ENCODE measurements around the gene COMMD4. TPM values are rescaled to one million over a fixed set of nuclear protein-coding genes. Genes with fewer than 3 reads are reported as not detected.

Gene COMMD4
- total and polyA plus RNA-seq, 2 donors from 2014 or later: 67.6 to 162 TPM

DNA sequence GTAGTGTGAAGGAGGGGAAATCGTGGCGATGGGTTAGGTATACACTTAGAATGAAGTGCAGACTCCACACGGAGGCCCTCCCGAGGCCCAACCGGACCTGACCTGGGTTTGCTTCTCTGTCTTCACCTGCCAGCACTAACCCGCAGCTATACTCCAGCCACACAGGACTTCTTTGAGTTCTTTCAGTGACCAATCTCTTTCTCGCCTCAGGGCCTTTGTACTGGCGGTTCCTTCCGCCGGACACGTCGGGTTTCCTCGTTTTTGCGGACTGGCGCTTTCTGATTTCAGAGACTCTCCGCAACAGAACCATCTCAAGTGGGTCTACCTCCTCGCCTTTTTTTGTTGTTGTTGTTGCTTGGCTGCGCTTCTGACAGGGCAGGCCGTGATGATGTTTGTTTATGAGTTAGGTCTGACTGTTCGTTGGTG, 10.9 kb downstream of the COMMD4 start, which contains the start of gene NEIL1:
Gene NEIL1 (plus strand): TSS at position 244 of the 426 bp plus-strand sequence. CDS start 1,867 bp downstream, outside the sequence.
- Histone ChIP-seq H3K36me3 (ENCODE audit: control insufficient read depth in 2 of 3, insufficient read depth in 3 of 3, low read length in 3 of 3) (no peaks in the 10 kb centered on the region), H3K9me3 (ENCODE audit: control insufficient read depth in 2 of 3, insufficient read depth in 1 of 3, low read length in 3 of 3) (no peaks in the 10 kb centered on the region), H3K4me1 (ENCODE audit: control insufficient read depth in 2 of 3, insufficient read depth in 2 of 3, low read depth in 1 of 3, low read length in 3 of 3) (peaks cover 0 to 12% (median 0%) of the 10 kb centered on the region in 3 donors), H3K9ac (ENCODE audit: low read length in 3 of 3) (peak within 1 kb of the TSS; percentile 10 to 94 (median 84)), H3K4me3 (ENCODE audit: low read length in 3 of 3) (peak within 1 kb of the TSS; percentile 59 to 96 (median 96)), H3K27ac (ENCODE audit: low read depth in 2 of 2, low read length in 2 of 2) (peak within 1 kb of the TSS; percentile 37 to 51), H3K27me3 (ENCODE audit: control insufficient read depth, insufficient read depth, low read length) (no peaks in the 10 kb centered on the region)
- TF ChIP-seq, protein P1, sequence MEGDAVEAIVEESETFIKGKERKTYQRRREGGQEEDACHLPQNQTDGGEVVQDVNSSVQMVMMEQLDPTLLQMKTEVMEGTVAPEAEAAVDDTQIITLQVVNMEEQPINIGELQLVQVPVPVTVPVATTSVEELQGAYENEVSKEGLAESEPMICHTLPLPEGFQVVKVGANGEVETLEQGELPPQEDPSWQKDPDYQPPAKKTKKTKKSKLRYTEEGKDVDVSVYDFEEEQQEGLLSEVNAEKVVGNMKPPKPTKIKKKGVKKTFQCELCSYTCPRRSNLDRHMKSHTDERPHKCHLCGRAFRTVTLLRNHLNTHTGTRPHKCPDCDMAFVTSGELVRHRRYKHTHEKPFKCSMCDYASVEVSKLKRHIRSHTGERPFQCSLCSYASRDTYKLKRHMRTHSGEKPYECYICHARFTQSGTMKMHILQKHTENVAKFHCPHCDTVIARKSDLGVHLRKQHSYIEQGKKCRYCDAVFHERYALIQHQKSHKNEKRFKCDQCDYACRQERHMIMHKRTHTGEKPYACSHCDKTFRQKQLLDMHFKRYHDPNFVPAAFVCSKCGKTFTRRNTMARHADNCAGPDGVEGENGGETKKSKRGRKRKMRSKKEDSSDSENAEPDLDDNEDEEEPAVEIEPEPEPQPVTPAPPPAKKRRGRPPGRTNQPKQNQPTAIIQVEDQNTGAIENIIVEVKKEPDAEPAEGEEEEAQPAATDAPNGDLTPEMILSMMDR (IDR thresholded peaks at IDR 0.05; ENCODE audit: borderline replicate concordance, extremely low read depth, insufficient read depth): no peak
- FAIRE-seq (no peak), DNase-seq (peak in 3 of 5 donors; percentile 37 to 73 (median 44))
- intact Hi-C loops (cut with DNase I): no loop called here

DNA sequence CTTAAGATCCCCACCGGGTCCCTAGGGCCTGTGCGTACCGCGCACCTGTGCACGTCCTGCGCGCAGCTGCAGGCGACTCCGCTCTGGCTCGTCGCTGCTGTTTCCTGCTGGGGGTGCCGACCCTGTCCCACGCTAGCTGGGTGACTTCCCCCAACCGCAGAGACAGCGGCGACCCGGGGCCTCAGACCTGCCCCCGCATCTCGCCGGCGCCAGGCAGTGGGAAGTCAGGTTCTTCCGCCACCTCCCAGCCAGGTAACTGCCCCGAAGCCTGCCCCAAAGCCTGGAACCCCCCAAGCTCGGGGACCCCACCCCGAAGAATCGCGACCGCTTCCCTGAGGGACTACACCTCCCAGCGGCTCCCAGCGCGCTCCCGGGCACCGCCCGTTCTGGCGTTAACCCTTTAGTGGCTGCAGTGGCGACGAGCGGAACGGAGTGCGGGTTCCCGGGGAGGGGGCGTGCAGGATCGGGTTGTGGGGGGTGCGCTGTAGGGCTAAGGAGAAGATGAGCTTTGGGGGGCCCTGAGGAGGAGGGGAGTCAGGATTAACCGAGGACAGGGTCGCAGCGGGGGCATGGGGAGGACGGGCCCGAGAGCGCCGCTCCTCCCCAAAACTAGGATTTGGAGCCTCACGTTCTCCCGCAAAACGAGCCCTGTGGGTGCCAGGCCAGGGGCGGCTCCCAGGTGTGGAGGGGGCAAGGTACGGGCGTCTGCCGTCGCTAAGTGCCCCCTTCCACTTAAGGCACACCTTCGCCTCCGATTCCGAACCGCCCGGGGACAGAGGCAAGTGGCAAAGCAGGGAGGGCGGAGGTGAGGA, 11.6 kb downstream of the COMMD4 start:
- H3K36me3 ChIP-seq (ENCODE audit: control insufficient read depth in 2 of 3, insufficient read depth in 3 of 3, low read length in 3 of 3): no peaks in the 10 kb centered on the region
- H3K9ac ChIP-seq (ENCODE audit: low read length in 3 of 3): peak overlapping the region; percentile 10 to 94 (median 84)
- peak overlapping the region; percentile 59 to 96 (median 96) for H3K4me3 ChIP-seq (ENCODE audit: low read length in 3 of 3)
- peaks cover 0 to 12% (median 0%) of the 10 kb centered on the region in 3 donors for H3K4me1 ChIP-seq (ENCODE audit: control insufficient read depth in 2 of 3, insufficient read depth in 2 of 3, low read depth in 1 of 3, low read length in 3 of 3)
- intact Hi-C loops (cut with DNase I): no loop called here
- no peak for FAIRE-seq
- H3K9me3 ChIP-seq (ENCODE audit: control insufficient read depth in 2 of 3, insufficient read depth in 1 of 3, low read length in 3 of 3): no peaks in the 10 kb centered on the region
- TF ChIP-seq, protein P1 (IDR thresholded peaks at IDR 0.05; ENCODE audit: borderline replicate concordance, extremely low read depth, insufficient read depth): no peak
- DNase-seq: peak; percentile 59 to 88 (median 72)
- peak overlapping the region; percentile 37 to 51 for H3K27ac ChIP-seq (ENCODE audit: low read depth in 2 of 2, low read length in 2 of 2)
- H3K27me3 ChIP-seq (ENCODE audit: control insufficient read depth, insufficient read depth, low read length): no peaks in the 10 kb centered on the region

DNA sequence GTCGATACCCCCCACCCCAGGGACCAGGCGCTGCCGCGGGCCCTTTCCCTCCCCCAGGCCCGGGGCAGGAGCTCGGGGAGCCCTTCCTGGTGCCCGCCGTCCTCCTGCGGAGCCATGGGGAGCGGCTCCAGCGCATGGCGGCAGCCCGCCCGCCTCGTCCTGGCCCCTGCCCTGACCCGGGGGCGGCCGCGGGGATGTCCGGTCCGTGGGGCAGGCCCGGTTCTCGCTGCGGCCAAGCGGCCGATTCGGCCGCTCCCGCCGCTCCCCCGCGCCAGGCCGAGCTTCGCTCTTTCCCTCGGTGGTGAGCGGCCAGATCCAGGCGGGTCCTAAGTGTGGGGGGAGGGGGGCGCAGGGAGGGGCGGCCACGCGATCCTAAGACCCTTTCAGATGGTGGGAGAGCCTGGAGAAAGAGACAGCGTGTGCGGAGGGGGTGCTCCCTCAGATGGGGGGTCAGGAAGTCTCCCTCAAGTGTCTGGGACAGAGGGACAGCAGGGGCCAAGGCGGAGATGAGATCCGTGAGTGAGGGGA, 12.2 kb downstream of the COMMD4 start:
- peak overlapping the region in 2 of 3 donors; percentile 84 to 94 for H3K9ac ChIP-seq (ENCODE audit: low read length in 3 of 3)
- H3K4me3 ChIP-seq (ENCODE audit: low read length in 3 of 3): peak overlapping the region; percentile 59 to 96 (median 96)
- DNase-seq: peak in 3 of 5 donors; percentile 20 to 84 (median 26)
- H3K36me3 ChIP-seq (ENCODE audit: control insufficient read depth in 2 of 3, insufficient read depth in 3 of 3, low read length in 3 of 3): no peaks in the 10 kb centered on the region
- TF ChIP-seq, protein P1 (IDR thresholded peaks at IDR 0.05; ENCODE audit: borderline replicate concordance, extremely low read depth, insufficient read depth): no peak
- intact Hi-C loops (cut with DNase I): no loop called here
- H3K4me1 ChIP-seq (ENCODE audit: control insufficient read depth in 2 of 3, insufficient read depth in 2 of 3, low read depth in 1 of 3, low read length in 3 of 3): peaks cover 0 to 12% (median 0%) of the 10 kb centered on the region in 3 donors
- no peak overlapping the region for H3K27ac ChIP-seq (ENCODE audit: low read depth in 2 of 2, low read length in 2 of 2)
- H3K9me3 ChIP-seq (ENCODE audit: control insufficient read depth in 2 of 3, insufficient read depth in 1 of 3, low read length in 3 of 3): no peaks in the 10 kb centered on the region
- H3K27me3 ChIP-seq (ENCODE audit: control insufficient read depth, insufficient read depth, low read length): no peaks in the 10 kb centered on the region
- FAIRE-seq: no peak
